ENCODE measurements around the gene THAP7.

The THAP7 gene

GRCh38 chr22:20964090-20964798, 37.7 kb downstream of the THAP7 start:
- DNase-seq (ENCODE audit: low spot score), result no peak

- DNase-seq (ENCODE audit: low spot score), result no peak
Measured at GRCh38 chr22:20963201-20964052, 38.5 kb downstream of the THAP7 start.

- DNase-seq (ENCODE audit: low spot score), result no peak
Measured at GRCh38 chr22:20962491-20962945, 39.4 kb downstream of the THAP7 start.

DNA sequence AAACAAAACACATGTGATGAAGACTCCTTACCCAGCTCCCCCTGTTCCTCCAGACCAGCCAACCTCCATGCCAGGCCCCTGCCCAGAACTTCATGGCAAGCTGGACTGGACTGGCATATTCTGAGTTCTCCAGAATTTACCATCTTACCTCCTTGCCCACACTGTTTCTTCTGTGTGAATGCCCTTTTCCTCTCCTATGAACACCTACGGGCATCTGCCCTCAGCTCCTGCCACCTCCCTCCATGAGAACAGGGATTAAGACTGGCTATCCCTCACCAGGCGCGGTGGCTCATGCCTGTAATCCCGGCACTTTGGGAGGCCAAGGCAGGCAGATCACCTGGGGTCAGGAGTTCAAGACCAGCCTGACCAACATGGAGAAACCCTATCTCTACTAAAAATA, 41.3 kb downstream of the THAP7 start:
- no peak for DNase-seq (ENCODE audit: low spot score)

DNA sequence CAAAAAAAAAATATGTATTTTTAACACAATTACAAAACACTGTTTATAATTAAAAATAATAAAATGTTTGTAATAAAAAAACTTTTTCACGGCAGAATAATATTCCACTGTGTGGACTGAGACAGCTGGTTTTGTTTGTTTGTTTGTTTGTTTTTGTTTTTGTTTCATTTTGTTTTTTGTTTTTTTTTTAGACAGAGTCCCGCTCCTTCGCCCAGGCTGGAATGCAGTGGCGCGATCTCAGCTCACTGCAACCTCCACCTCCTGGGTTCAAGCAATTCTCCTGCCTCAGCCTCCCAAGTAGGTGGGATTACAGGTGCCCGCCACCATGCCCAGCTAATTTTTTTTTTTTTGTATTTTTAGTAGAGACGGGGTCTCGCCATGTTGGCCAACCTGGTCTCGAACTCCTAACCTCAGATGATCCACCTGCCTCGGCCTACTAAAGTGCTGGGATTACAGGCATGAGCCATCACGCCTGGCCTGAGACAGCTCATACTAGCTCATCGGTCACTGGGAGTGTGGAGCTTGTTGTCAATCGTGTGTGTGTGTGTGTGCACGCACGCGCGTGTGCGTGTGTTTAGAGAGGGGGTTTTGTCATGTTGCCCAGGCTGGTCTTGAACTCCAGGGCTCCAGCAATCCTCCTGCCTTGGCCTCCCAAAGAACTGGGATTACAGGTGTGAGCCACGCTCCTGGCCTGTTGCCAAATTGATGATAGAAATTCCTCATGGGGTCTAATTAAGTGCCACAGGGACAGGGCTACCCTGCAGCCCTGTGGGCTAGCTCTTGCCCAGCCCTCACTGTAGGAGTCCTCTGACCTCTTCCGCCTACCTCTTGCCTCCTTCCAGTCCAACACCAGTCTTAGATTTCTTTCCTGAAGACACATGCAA, 42.1 kb downstream of the THAP7 start:
- DNase-seq (ENCODE audit: low spot score), result no peak

GRCh38 chr22:20957683-20958431, 44.1 kb downstream of the THAP7 start:
- peak; percentile 55 for DNase-seq (ENCODE audit: low spot score)

DNA sequence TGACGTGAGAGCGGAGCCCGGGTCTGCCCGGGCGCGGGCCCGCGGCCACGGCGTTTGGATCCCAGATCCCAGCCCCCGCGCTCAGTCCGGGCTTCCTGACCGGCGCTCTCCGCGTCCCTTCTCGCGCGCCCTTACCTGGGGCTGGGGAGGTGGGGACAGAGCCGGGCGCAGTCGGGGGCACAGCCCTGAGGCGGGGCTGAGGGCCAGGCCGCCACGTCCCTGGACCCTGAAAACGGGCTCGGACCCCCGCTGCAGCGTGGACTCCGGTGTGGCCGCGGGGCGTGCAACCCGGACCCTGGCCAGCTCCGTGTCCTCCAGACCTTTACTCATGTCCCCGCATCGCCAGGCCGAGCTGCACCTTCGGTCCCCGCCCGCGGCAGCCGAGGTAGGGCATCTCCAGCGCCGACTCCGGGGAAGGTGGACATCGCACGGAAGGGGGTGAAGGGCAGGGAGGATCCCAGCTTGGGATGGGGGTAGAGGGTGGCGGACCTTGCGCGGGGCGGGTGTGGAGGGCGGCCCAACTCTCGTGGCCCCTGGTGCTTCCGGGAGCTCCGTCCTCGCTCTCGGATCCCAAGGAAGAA, 44.7 kb downstream of the THAP7 start:
- DNase-seq (ENCODE audit: low spot score), result peak; percentile 59

DNA sequence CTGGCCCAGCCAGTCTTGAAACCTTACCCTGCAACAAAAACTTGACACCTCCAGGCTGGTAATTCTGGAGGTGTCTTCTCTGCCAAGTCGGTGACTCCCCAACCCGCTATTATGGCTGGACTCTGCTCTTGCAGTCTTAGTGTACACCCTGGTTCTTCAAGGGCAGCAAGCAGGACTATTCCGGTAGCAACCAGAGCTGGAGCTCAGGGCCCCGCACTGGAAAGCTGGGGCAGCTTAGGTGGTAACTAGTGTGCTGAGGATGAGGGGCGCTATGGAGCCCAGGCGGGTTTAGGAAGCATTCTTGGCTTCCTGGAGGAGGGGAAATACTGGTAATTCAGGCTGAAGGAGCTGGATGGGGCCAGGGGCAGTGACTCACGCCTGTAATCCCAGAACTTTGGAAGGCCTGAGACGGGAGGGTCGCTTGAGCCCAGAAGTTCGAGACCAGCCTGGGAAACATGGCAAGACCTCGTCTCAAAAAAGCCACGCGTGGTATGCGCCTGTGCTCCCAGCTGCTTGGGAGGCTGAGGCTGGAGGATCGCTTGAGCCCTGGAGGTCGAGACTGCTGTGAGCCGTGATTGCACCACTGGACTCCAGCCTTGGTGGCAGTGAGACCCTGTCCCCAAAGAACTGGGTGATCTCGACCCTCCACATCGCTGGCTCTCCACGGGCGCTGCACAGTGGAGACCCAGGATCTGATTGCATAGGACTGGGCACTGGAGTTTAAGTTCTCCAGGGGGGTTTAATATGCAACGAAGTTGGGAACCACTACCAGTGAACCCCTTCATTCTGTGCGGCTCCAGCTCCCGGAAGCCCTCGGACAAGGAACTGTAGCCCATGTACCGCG, 45.4 kb downstream of the THAP7 start:
- peak; percentile 68 for DNase-seq (ENCODE audit: low spot score)

- no peak for DNase-seq (ENCODE audit: low spot score)
Measured at GRCh38 chr22:20955548-20955947, 46.4 kb downstream of the THAP7 start.

GRCh38 chr22:20953668-20954500, 48.0 kb downstream of the THAP7 start:
- DNase-seq (ENCODE audit: low spot score), result no peak

DNA sequence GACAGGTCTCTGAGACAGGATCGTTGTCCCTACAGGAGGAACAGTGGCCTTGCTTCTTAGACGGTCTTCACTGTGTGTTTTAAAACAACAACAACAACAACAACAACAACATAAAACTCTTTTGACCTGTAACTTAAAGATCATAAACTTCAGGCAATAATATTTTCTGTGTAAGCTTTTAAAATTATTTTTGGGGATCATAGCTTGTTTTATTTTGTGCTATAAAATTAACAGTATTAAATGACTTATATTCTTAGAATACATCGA, 48.6 kb downstream of the THAP7 start:
- no peak for DNase-seq (ENCODE audit: low spot score)

GRCh38 chr22:20952544-20953341, 49.2 kb downstream of the THAP7 start:
- no peak for DNase-seq (ENCODE audit: low spot score)

- no peak for DNase-seq (ENCODE audit: low spot score)
Measured at GRCh38 chr22:20951932-20952380, 50.0 kb downstream of the THAP7 start.

DNA sequence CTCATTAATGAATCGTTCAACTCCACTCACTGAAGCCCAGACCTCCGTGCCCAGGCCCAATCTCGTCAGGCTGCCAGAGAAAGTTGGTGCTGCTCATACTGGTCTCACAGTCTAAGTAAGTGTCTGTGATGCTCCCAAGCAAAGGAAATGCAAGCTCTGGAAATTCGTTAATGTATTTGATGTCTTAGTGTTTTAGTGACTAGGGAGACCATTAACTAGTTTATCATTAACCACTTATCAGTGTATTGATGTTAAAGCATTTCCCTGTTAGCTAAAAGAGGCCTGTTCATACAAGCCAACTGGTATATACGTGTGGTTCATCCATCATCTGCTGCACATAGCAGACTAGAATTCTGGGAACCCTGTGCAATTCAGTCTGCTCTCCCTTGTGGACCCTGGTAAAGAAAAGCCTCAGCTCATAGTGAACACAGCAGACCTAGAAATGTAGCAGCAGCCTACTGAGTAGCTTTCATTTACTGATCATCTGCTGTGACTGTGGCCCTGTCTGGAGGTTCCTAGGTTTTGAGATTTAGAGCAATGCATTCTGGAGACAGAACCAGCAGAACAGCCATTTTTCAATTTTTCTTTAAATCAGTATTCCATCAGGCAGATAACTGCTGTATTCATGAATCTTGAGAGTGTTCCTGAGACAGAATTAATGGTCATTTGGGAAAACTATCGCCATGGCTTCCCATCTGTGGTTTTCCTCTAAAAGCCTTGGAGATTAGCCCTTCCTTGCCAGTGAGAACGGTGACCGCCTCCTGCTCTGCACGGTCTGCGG, 50.6 kb downstream of the THAP7 start:
- DNase-seq (ENCODE audit: low spot score), result no peak

DNA sequence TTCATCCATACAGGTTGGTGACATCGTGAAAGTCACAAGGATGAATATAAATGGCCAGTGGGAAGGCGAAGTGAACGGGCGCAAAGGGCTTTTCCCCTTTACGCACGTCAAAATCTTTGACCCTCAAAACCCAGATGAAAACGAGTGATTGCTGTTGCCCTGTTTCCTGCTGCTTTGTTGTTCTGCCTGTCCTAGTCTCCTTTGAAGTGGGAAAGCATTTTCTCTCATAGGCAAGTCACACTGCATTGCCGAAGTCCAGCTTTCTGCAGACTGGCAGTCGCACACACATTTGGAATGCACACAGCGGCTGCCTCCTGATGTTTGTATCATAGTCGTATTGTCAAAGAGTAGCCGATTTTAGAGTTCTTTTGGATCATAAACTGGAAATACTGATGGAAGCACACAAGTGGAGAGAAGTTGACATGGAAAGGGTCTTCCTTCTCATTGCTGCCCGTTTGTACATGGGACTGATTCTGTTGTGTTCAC, 52.2 kb downstream of the THAP7 start:
- DNase-seq (ENCODE audit: low spot score), result no peak

Data from ecto neural progenitor cell (in vitro differentiated cells).